Measurements from ENCODE around the gene SNRK.

Gene SNRK

GRCh38 chr3:43309372-43310305 is 23.3 kb downstream of the SNRK start:
- no peak for DNase-seq

- DNase-seq: no peak
These were observed 30.6 kb downstream of the SNRK start for GRCh38 chr3:43316783-43317460.

GRCh38 chr3:43317461-43318316 is 31.3 kb downstream of the SNRK start:
- peak; percentile 35 for DNase-seq

GRCh38 chr3:43319376-43319775 is 33.0 kb downstream of the SNRK start:
- no peak for DNase-seq

- DNase-seq: no peak
These were observed 33.5 kb downstream of the SNRK start for GRCh38 chr3:43319794-43320193.

GRCh38 chr3:43320288-43320687 is 33.9 kb downstream of the SNRK start:
- DNase-seq: no peak

GRCh38 chr3:43323541-43323940 is 37.2 kb downstream of the SNRK start:
- DNase-seq: no peak

- DNase-seq: no peak
These were observed 40.7 kb downstream of the SNRK start for GRCh38 chr3:43326891-43327581.

GRCh38 chr3:43327582-43327979 is 41.2 kb downstream of the SNRK start:
- DNase-seq: no peak

- no peak for DNase-seq
These were observed 42.3 kb downstream of the SNRK start for GRCh38 chr3:43328653-43329052.

- no peak for DNase-seq
These were observed 44.6 kb downstream of the SNRK start for GRCh38 chr3:43330981-43331380.

GRCh38 chr3:43331381-43331780 is 45.0 kb downstream of the SNRK start:
- no peak for DNase-seq

GRCh38 chr3:43334976-43335375 is 48.6 kb downstream of the SNRK start:
- DNase-seq: no peak

GRCh38 chr3:43335799-43336198 is 49.5 kb downstream of the SNRK start:
- DNase-seq: no peak

- DNase-seq: no peak
These were observed 52.0 kb downstream of the SNRK start for GRCh38 chr3:43338295-43338694.

- DNase-seq: no peak
These were observed 54.1 kb downstream of the SNRK start for GRCh38 chr3:43340403-43340802.

GRCh38 chr3:43341788-43342187 is 55.4 kb downstream of the SNRK start:
- no peak for DNase-seq

GRCh38 chr3:43343185-43343584 is 56.8 kb downstream of the SNRK start:
- DNase-seq: no peak

GRCh38 chr3:43343815-43344214 is 57.5 kb downstream of the SNRK start:
- DNase-seq: no peak

- no peak for DNase-seq
These were observed 58.2 kb downstream of the SNRK start for GRCh38 chr3:43344520-43344919.

- DNase-seq: no peak
These were observed 58.9 kb downstream of the SNRK start for GRCh38 chr3:43345246-43345645.

- DNase-seq: peak; percentile 83
These were observed 59.5 kb downstream of the SNRK start for GRCh38 chr3:43345877-43346276.
